Heart left ventricle (tissue), 16 donors: ENCODE data around the gene NR1I3. TPM values are rescaled to one million over a fixed set of nuclear protein-coding genes. Genes with fewer than 3 reads are reported as not detected.

ENCODE experiments used
- ATAC-seq, 4 donors: fragments of 200-7000 bp; cut with Tn5 transposase; one replicate each; pipeline ENCODE4 v1.9.1; 2020 to 2022; ENCODE audit warnings: moderate library complexity in 4 of 4, mild to moderate bottlenecking in 3 of 4, moderate number of reproducible peaks in 1 of 4
- DNase-seq, 5 donors: peaks; one replicate each; pipeline ENCODE4 v3.0.0-alpha.2; 2020
- H3K27ac ChIP-seq, 12 donors: fragments of 200-600 bp; sonication (generic) in 4 of 12; one replicate each; pipeline versions ENCODE4 v1.5.0 to v1.8.0; 2016 to 2022; ENCODE audit warnings: mild to moderate bottlenecking in 2 of 12
- H3K27me3 ChIP-seq, 9 donors: fragments of 200-600 bp; sonication (generic) in 2 of 9; one replicate each; pipeline versions ENCODE4 v1.5.1 to v1.8.0; 2016 to 2022; ENCODE audit warnings: mild to moderate bottlenecking in 3 of 9
- H3K36me3 ChIP-seq, 9 donors: fragments of 200-600 bp; sonication (generic) in 2 of 9; one replicate each; pipeline versions ENCODE4 v1.5.0 to v1.8.0; 2018 to 2022; ENCODE audit warnings: mild to moderate bottlenecking in 2 of 9
- H3K4me1 ChIP-seq, 12 donors: fragments of 200-600 bp; sonication (generic) in 4 of 12; one replicate each; pipeline versions ENCODE4 v1.5.0 to v1.8.0; 2016 to 2022; ENCODE audit warnings: mild to moderate bottlenecking in 3 of 12
- H3K4me3 ChIP-seq, 12 donors: fragments of 200-600 bp; sonication (generic) in 4 of 12; one replicate each; pipeline versions ENCODE4 v1.5.0 to v1.8.0; 2017 to 2022; ENCODE audit warnings: mild to moderate bottlenecking in 9 of 12, moderate library complexity in 4 of 12
- H3K9me3 ChIP-seq, 12 donors: fragments of 200-600 bp; sonication (generic) in 4 of 12; one replicate each; pipeline versions ENCODE4 v1.5.0 to v1.8.0; 2016 to 2022; ENCODE audit warnings: mild to moderate bottlenecking in 1 of 12
- CTCF ChIP-seq, 12 donors: fragments of 200-600 bp; sonication (generic) in 4 of 12; IDR thresholded peaks; one replicate each; pipeline versions ENCODE4 v1.5.0 to v1.8.0; 2018 to 2022; ENCODE audit warnings: antibody characterized with exemption in 12 of 12, mild to moderate bottlenecking in 5 of 12
- POLR2A ChIP-seq, 2 donors: fragments of 450-650 bp; IDR thresholded peaks; one replicate each; pipeline ENCODE4 v1.6.1; 2017; ENCODE audit warnings: antibody characterized with exemption in 2 of 2, mild to moderate bottlenecking in 2 of 2, moderate library complexity in 2 of 2
- WGBS, 4 donors: extraction: QIAGEN DNeasy Blood & Tissue Kit in 2 of 4; methylation state at CpG; one replicate each; pipeline versions ENCODE4 v1.1.5 to v1.1.7; 2013 to 2018; 5-methylcytosine and 5-hydroxymethylcytosine counted together
- intact Hi-C, 10 donors: fragments of 100-400 bp; cut with DNase I; formaldehyde crosslinking; loops; one replicate each; pipeline versions ENCODE4 v1.11.1 to v1.14.2; 2022
- polyA plus RNA-seq, 2 donors: library from polyadenylated mRNA; stranded (reverse); fragments of 200-250 nt; gene quantifications; one replicate each; pipeline ENCODE4 v1.2.3, GENCODE V29; 2013
- total RNA-seq, 9 donors: library from RNA; depleted of rRNA in 2 of 9; stranded (reverse); fragments of >200 nt in 2 of 9; fragmentation: NEBNext Ultra II Directional in 3 of 9; extraction: Animal tissue kit (Norgen Biotek cat#: 25700) in 3 of 9; gene quantifications; one replicate each; pipeline versions ENCODE4 v1.1.0 to v1.2.4, GENCODE V29; 2016 to 2023
- donor health status: ischemic (EF 13 %, LVEDD 7.1; RV severe dilation, severe dysfunction).
- donor health status: healthy with polysubstance abuse.
- donor health status: DM: no; HTN: yes; CAD: no.
- donor health status: DM: no; HTN: no; CAD: no.
- donor health status: ischemic (EF 25% LVEDD 6.9; RV normal size, moderate dysfunction).
- donor health status: ischemic (EF 25% LVEDD 5.7; RV mildly dilated, moderate dysfunction).
- donor health status: healthy.
- donor health status: DM: yes; HTN: yes; CAD: no.
- donor health status: ischemic (EF 35%, LVEDD 5.7; RV mildly dilated, moderate dysfunction).
- donor health status: nonischemic (EF 11% LVEDD 7.7; RV severe dilation, severe dysfunction).
- donor health status: DM: yes; HTN: yes; CAD: no.
- donor health status: PGD.
- donor health status: ischemic (EF 29% LVEDD 5.4; RV normal size, mild dysfunction).
- donor health status: nonischemic (EF 23%, LVEDD 6.1; RV moderate dilation, normal function).

The NR1I3 gene
- total and polyA plus RNA-seq, 11 donors, result 0.23 TPM; not detected in 10

- 77 to 89% (median 82%) methylated on average over 4 to 8 of the region's 8 CpGs for WGBS, 4 donors
- no peaks in the 10 kb centered on the region for H3K27me3 ChIP-seq
- intact Hi-C loops, result no loop called here
- no peak for ATAC-seq
- H3K4me1 ChIP-seq, result peaks cover 0 to 27% (median 0%) of the 10 kb centered on the region in 12 donors
- TF ChIP-seq CTCF (IDR thresholded peaks at IDR 0.05) (no peak), POLR2A (IDR thresholded peaks at IDR 0.05) (no peak)
- H3K36me3 ChIP-seq, result peaks cover 2 to 36% (median 15%) of the 10 kb centered on the region in 9 donors
- DNase-seq, result no peak
- no peaks in the 10 kb centered on the region for H3K9me3 ChIP-seq
- peak overlapping the region in 1 of 12 donors; percentile 96 for H3K27ac ChIP-seq
- peak overlapping the region in 1 of 12 donors; percentile 63 for H3K4me3 ChIP-seq
These were observed 19.5 kb downstream of the NR1I3 start for GRCh38 chr1:161218301-161219077.

GRCh38 chr1:161217831-161218230, 20.2 kb downstream of the NR1I3 start:
- no peaks in the 10 kb centered on the region for H3K9me3 ChIP-seq
- WGBS, 4 donors, result 63 to 75% (median 69%) methylated on average over 6 of the region's 6 CpGs
- H3K27ac ChIP-seq, result peak overlapping the region in 4 of 12 donors; percentile 70 to 96 (median 72)
- ATAC-seq, result no peak
- H3K4me3 ChIP-seq, result peak overlapping the region in 3 of 12 donors; percentile 44 to 63 (median 49)
- no peaks in the 10 kb centered on the region for H3K27me3 ChIP-seq
- intact Hi-C loops, result no loop called here
- peaks cover 0 to 27% (median 0%) of the 10 kb centered on the region in 12 donors for H3K4me1 ChIP-seq
- DNase-seq, result no peak
- TF ChIP-seq CTCF (IDR thresholded peaks at IDR 0.05), result no peak
- TF ChIP-seq POLR2A (IDR thresholded peaks at IDR 0.05), result no peak
- H3K36me3 ChIP-seq, result peaks cover 2 to 42% (median 22%) of the 10 kb centered on the region in 9 donors

DNA sequence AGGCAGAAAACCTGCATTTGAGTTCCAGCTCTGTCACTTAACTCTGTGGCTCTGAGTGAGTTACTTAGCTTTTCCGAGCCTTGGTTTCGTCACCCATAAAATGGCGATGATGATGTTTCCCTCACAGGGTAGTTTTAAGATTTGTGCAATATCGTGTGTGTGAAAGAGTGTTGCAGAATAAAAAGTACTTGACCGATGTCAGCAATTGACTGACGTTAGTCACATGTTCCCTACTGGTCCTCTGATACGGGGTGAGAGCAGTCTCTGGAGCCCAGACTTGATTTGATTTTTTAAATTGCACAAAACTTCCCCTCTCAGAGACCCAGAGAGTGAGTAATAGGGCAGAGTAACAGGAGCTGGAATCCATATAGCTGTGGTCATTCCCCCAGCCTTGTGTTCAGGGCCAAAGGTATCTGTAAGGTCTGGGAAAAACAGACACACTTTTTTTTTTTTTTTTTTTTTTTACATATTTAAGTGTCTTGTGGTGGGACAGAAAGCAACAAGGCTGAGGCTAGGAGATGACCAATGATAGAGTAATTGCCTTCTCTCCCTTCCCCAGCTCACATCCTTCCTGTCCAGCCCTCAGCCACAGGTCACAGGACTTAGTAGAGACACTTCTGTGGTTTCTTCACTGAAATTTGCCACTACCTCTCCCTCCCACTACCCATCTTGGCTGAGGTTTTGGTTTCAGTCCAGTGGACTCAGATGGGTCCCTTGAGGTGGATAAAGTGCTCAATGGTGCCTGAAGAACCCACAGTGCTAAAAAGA, 20.9 kb downstream of the NR1I3 start:
- H3K4me1 ChIP-seq, result peaks cover 0 to 27% (median 0%) of the 10 kb centered on the region in 12 donors
- intact Hi-C loops, result no loop called here
- H3K9me3 ChIP-seq, result no peaks in the 10 kb centered on the region
- peak; percentile 38 to 73 (median 52) for ATAC-seq
- peak in 1 of 2 donors; percentile 28 for TF ChIP-seq POLR2A (IDR thresholded peaks at IDR 0.05)
- TF ChIP-seq CTCF (IDR thresholded peaks at IDR 0.05), result no peak
- peak overlapping the region in 9 of 12 donors; percentile 22 to 63 (median 34) for H3K4me3 ChIP-seq
- no peak for DNase-seq
- 38 to 45% (median 39%) methylated on average over 7 of the region's 7 CpGs for WGBS, 4 donors
- H3K27ac ChIP-seq, result peak overlapping the region in 10 of 12 donors; percentile 49 to 96 (median 64)
- no peaks in the 10 kb centered on the region for H3K27me3 ChIP-seq
- peaks cover 2 to 49% (median 29%) of the 10 kb centered on the region in 9 donors for H3K36me3 ChIP-seq

- peak in 1 of 2 donors; percentile 51 for TF ChIP-seq POLR2A (IDR thresholded peaks at IDR 0.05)
- TF ChIP-seq CTCF (IDR thresholded peaks at IDR 0.05), result no peak
- DNase-seq (peak; percentile 65 to 85 (median 71)), ATAC-seq (peak; percentile 38 to 75 (median 62))
- Histone ChIP-seq H3K27me3 (no peaks in the 10 kb centered on the region), H3K27ac (peak within 1 kb of the TSS in 9 of 12 donors; percentile 38 to 96 (median 51)), H3K4me3 (peak within 1 kb of the TSS in 9 of 12 donors; percentile 13 to 63 (median 36)), H3K4me1 (peaks cover 0 to 32% (median under 1%) of the 10 kb centered on the region in 12 donors), H3K36me3 (peaks cover 4 to 69% (median 49%) of the 10 kb centered on the region in 9 donors), H3K9me3 (no peaks in the 10 kb centered on the region)
- WGBS, 4 donors, result 68 to 77% (median 71%) methylated on average over 10 of the region's 10 CpGs
- intact Hi-C loops, result no loop called here
These were observed 22.9 kb downstream of the NR1I3 start, which contains the start of gene FCER1G for GRCh38 chr1:161215076-161215475. FCER1G (plus strand) TSS chr1:161215295; CDS start chr1:161215322, 27 bp downstream.
